ENCODE measurements around the gene OTOR.

Gene OTOR

DNA sequence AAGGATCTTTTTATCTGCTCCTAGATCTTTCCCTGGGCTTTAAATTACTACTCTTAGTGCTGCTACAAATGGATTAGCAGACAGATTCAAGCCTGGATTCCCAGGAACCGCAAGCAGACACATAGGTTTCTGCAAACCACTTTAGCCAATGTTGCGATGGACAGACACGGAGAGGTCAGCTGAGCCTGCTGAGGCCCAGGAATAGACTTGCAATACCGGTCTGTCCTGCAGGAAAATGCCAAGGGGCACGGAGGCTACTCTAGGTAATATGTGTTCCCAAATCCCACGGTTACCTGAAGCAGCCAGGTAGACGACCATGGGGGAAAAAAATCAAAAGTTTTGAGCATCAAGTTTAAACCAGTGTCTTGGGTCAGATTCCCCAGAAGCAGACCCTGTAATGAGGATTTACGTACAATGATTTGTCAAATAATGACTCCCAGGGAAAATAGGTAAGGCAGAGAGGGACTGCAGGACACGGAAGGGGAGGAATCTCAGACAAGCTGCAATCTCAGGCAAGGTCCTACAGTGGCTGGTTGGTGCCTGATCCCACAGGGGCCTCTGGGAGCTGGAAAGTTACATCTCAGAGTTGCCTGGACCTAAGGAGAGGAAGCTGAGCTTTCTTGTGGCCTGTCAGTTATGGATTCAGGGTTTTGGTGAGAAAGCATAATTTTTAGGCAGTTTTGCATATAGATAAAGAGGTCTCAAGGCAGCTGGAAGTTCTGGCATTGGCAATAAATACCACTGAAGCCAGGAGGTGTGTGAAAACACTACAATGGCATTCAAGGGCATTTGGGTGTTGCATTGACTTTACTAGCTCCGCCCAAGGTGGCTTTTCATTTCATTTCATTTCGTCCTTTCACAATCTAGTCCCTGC, 12.5 kb downstream of the OTOR start:
- no peak for DNase-seq (ENCODE audit: low read depth)
- TF ChIP-seq, protein P1, sequence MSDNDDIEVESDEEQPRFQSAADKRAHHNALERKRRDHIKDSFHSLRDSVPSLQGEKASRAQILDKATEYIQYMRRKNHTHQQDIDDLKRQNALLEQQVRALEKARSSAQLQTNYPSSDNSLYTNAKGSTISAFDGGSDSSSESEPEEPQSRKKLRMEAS (IDR thresholded peaks at IDR 0.05; ENCODE audit: low read depth, low read length), result no peak
- TF ChIP-seq, protein P2, sequence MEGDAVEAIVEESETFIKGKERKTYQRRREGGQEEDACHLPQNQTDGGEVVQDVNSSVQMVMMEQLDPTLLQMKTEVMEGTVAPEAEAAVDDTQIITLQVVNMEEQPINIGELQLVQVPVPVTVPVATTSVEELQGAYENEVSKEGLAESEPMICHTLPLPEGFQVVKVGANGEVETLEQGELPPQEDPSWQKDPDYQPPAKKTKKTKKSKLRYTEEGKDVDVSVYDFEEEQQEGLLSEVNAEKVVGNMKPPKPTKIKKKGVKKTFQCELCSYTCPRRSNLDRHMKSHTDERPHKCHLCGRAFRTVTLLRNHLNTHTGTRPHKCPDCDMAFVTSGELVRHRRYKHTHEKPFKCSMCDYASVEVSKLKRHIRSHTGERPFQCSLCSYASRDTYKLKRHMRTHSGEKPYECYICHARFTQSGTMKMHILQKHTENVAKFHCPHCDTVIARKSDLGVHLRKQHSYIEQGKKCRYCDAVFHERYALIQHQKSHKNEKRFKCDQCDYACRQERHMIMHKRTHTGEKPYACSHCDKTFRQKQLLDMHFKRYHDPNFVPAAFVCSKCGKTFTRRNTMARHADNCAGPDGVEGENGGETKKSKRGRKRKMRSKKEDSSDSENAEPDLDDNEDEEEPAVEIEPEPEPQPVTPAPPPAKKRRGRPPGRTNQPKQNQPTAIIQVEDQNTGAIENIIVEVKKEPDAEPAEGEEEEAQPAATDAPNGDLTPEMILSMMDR (IDR thresholded peaks at IDR 0.05; ENCODE audit: low read depth, low read length), result no peak
- no peak for TF ChIP-seq POLR2A (IDR thresholded peaks at IDR 0.05; ENCODE audit: extremely low read depth, insufficient read length)
- no peak for TF ChIP-seq MYC (IDR thresholded peaks at IDR 0.05; ENCODE audit: low read depth, low read length)
- H3K4me3 ChIP-seq (ENCODE audit: low read depth, low read length), result no peak overlapping the region

DNA sequence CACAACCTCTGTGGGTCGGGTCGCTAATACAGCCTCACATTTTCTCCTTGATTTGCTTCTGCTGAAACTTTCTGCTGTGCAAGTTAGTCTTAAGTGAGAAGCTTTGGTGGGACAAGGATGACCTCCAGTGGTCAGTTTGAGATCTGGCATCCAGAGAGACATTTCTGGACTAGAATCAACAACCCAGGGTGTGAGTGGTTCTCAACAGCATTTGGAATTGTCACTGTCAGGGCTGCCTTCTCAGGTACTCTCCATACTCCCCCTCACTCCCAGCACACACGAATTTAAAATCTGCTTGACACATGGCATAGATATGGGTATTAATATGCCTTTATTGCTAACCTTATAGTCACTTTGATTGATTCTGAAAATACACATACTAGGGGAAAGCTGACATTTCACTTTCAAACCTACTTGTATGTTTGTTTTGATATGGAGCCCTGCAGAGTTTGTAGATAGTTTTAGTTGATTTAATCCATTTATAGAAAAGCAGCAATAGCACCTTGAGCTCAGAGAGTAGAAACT, 13.2 kb downstream of the OTOR start:
- H3K4me3 ChIP-seq (ENCODE audit: low read depth, low read length), result no peak overlapping the region
- TF ChIP-seq, protein P1 (IDR thresholded peaks at IDR 0.05; ENCODE audit: low read depth, low read length), result no peak
- TF ChIP-seq, protein P2 (IDR thresholded peaks at IDR 0.05; ENCODE audit: low read depth, low read length), result peak; percentile 75

DNA sequence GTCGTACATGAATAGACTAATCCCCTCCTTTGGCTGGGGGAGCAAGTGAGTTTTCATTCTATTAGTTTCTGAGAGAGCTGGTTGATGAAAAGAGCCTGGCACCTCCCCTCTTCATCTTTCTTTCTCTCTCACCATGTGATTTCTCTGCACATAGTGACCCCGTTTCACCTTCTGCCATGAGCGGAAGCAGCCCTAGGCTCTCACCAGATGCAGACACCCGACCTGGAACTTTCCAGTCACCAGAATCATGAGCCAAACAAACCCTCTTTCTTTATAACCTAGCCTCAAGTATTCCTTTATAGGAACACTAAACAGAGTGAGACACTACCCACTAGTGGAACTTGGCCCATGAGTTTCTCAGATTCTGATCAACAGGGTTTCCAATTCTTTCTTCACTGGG, 16.4 kb downstream of the OTOR start:
- no peak overlapping the region for H3K4me3 ChIP-seq (ENCODE audit: low read depth, low read length)
- no peak for DNase-seq (ENCODE audit: low read depth)
- TF ChIP-seq, protein P1 (IDR thresholded peaks at IDR 0.05; ENCODE audit: low read depth, low read length), result no peak
- TF ChIP-seq, protein P2 (IDR thresholded peaks at IDR 0.05; ENCODE audit: low read depth, low read length), result no peak
- no peak for TF ChIP-seq POLR2A (IDR thresholded peaks at IDR 0.05; ENCODE audit: extremely low read depth, insufficient read length)
- no peak for TF ChIP-seq MYC (IDR thresholded peaks at IDR 0.05; ENCODE audit: low read depth, low read length)

More for the DNA sequence above, 13.2 kb downstream of the OTOR start:
- peak; percentile 77 for DNase-seq (ENCODE audit: low read depth)

DNA sequence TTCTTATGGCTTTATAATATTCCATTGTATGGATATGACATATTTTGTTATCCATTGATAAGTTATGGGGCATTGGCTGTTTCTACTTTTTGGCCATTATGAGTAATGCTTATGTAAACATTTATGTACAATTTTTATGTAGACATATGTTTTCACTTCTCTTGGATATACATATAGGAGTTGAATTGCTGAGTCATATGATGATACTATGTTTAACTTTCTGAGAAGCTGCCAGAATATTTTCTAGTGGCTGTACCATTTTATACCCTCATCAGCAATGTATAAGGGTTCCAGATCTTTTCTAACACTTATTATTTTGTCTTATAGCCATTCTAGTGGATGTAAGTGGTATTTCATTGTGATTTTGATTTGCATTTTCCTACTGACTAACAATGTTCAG, 23.1 kb downstream of the OTOR start:
- H3K4me3 ChIP-seq (ENCODE audit: low read depth, low read length), result no peak overlapping the region
- no peak for TF ChIP-seq POLR2A (IDR thresholded peaks at IDR 0.05; ENCODE audit: extremely low read depth, insufficient read length)
- TF ChIP-seq, protein P1 (IDR thresholded peaks at IDR 0.05; ENCODE audit: low read depth, low read length), result no peak
- TF ChIP-seq, protein P2 (IDR thresholded peaks at IDR 0.05; ENCODE audit: low read depth, low read length), result no peak
- TF ChIP-seq MYC (IDR thresholded peaks at IDR 0.05; ENCODE audit: low read depth, low read length), result no peak
- no peak for DNase-seq (ENCODE audit: low read depth)

DNA sequence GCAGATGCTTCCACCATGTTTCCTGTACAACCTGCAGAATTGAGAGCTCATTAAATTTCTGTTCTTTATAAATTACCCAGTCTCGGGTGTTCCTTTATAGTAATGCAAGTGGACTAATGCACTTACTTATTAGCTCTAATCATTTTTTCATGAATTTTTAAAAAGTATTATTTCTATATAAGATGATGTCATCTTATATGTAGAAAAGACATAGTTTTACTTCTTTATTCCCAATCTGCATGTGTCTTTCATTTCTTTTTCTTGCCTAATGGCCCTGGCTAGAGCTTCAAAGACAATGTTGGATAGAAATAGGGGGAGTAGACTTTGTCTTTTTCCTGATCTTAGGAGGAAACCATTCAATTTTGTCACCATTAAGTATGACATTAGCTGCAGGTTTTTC, 27.8 kb downstream of the OTOR start:
- TF ChIP-seq, protein P2 (IDR thresholded peaks at IDR 0.05; ENCODE audit: low read depth, low read length), result no peak
- TF ChIP-seq POLR2A (IDR thresholded peaks at IDR 0.05; ENCODE audit: extremely low read depth, insufficient read length) (no peak), MYC (IDR thresholded peaks at IDR 0.05; ENCODE audit: low read depth, low read length) (no peak)
- no peak for DNase-seq (ENCODE audit: low read depth)
- no peak overlapping the region for H3K4me3 ChIP-seq (ENCODE audit: low read depth, low read length)

All from NB4 (cell line).